Measurements from ENCODE around the gene FAM110A. TPM values are rescaled to one million over a fixed set of nuclear protein-coding genes. Genes with fewer than 3 reads are reported as not detected.

FAM110A gene
- polyA plus RNA-seq, 2 of the 4 experiments (the other 2 are of a cell fraction) = 3.1 to 4.4 TPM

DNA sequence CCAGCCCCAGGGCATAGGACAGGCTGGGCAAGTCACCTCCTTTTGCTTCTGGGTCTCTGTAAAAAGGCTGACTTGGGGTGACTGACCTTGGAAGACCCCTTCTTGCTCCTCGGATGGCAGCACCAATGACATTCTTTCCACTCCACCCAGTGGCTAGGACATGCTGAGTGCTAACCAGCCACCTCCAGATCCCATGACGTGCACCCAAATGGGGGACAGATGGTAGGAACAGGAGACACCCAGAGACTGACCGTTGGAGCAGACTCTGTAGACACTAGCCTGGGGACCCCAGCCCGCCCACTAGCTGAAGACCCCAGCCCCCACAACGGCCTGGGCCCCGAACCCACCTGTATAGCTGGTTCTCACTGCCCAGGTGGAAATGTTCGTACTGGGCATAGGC is 44.3 kb downstream of the FAM110A start (continued):
- TF ChIP-seq FOSL2 (IDR thresholded peaks at IDR 0.05) (no peak), FOSL2 (CRISPR knock-in tag; IDR thresholded peaks at IDR 0.05) (no peak), RNF2 (IDR thresholded peaks at IDR 0.05; ENCODE audit: borderline replicate concordance, low read depth) (no peak)
- TF ChIP-seq, protein P1, sequence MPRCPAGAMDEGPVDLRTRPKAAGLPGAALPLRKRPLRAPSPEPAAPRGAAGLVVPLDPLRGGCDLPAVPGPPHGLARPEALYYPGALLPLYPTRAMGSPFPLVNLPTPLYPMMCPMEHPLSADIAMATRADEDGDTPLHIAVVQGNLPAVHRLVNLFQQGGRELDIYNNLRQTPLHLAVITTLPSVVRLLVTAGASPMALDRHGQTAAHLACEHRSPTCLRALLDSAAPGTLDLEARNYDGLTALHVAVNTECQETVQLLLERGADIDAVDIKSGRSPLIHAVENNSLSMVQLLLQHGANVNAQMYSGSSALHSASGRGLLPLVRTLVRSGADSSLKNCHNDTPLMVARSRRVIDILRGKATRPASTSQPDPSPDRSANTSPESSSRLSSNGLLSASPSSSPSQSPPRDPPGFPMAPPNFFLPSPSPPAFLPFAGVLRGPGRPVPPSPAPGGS (IDR thresholded peaks at IDR 0.05) = no peak

DNA sequence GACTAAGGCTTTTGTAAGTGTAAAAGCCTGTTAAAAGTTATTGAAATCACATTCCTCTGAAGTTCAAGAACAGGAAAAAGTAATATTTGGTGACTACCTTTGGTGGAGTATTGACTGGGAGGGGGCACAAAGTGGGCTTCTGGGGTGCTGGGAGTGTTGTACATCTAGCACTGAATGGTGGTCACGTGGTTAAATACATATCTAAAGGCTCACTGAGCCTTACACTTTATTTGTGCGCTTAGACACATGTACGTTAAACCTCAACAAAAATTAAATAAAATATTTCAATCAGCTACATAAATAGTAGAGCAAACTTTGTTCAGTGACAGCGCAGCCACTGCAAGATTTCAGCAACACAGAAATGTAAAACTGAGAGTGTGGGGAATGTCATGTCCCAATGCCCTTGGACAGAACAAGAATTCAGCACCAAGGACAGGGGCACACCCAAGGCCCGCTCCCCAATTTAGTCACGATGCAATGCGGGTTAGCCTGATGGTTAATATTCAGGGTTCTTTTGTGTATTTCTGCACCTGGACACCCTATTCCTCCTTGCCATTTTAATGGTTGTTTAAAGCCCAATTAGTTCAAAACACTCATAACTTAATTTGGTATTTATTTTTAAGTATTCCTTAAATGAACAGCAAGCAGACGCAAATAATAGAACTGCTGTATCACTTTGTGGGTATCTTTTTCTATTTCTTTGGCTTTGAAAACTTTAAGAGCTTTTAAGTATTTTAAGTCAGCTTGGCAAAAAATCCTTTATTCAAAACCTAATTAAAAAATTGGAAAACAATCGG is 45.2 kb downstream of the FAM110A start:
- FAIRE-seq (no peak), ATAC-seq (no peak), DNase-seq (ENCODE audit: low read depth in 1 of 2, low spot score in 1 of 2) (peak in 1 of 2 experiments; percentile 35)
- ChIA-PET CTCF (interaction anchor here (0.9 to 2.6 kb wide), 5 partner anchors 16 to 334 kb away, joined by 3 to 10 read pairs (median 3); no protein-coding TSS in a partner anchor), POLR2A (interaction anchor here (0.6 kb wide), 1 partner anchor 52 kb away, joined by 5 read pairs; no protein-coding TSS in a partner anchor)
- no peak overlapping the region for H3K4me3 ChIP-seq
- no peaks in the 10 kb centered on the region for H3K9me3 ChIP-seq
- WGBS (ENCODE audit: missing lambda C conversion rate) = 63% methylated on average over 9 of the region's 9 CpGs
- TF ChIP-seq NFE2L2 (conservative IDR thresholded peaks at IDR 0.05; ENCODE audit: low read length) (no peak), EHMT2 (IDR thresholded peaks at IDR 0.05; ENCODE audit: low read depth) (peak; percentile 72; the same call in 1 of the 2 replicates)
- TF ChIP-seq, protein P2, sequence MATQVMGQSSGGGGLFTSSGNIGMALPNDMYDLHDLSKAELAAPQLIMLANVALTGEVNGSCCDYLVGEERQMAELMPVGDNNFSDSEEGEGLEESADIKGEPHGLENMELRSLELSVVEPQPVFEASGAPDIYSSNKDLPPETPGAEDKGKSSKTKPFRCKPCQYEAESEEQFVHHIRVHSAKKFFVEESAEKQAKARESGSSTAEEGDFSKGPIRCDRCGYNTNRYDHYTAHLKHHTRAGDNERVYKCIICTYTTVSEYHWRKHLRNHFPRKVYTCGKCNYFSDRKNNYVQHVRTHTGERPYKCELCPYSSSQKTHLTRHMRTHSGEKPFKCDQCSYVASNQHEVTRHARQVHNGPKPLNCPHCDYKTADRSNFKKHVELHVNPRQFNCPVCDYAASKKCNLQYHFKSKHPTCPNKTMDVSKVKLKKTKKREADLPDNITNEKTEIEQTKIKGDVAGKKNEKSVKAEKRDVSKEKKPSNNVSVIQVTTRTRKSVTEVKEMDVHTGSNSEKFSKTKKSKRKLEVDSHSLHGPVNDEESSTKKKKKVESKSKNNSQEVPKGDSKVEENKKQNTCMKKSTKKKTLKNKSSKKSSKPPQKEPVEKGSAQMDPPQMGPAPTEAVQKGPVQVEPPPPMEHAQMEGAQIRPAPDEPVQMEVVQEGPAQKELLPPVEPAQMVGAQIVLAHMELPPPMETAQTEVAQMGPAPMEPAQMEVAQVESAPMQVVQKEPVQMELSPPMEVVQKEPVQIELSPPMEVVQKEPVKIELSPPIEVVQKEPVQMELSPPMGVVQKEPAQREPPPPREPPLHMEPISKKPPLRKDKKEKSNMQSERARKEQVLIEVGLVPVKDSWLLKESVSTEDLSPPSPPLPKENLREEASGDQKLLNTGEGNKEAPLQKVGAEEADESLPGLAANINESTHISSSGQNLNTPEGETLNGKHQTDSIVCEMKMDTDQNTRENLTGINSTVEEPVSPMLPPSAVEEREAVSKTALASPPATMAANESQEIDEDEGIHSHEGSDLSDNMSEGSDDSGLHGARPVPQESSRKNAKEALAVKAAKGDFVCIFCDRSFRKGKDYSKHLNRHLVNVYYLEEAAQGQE (IDR thresholded peaks at IDR 0.05) = peak; percentile 97
- TF ChIP-seq, protein P3, sequence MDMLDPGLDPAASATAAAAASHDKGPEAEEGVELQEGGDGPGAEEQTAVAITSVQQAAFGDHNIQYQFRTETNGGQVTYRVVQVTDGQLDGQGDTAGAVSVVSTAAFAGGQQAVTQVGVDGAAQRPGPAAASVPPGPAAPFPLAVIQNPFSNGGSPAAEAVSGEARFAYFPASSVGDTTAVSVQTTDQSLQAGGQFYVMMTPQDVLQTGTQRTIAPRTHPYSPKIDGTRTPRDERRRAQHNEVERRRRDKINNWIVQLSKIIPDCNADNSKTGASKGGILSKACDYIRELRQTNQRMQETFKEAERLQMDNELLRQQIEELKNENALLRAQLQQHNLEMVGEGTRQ (IDR thresholded peaks at IDR 0.05) = peak; percentile 38; the same call in 1 of the 2 replicates
- H3K4me2 ChIP-seq = no peak overlapping the region
- H3K4me1 ChIP-seq = peaks cover 16% of the 10 kb centered on the region
- H3K27ac ChIP-seq = no peak overlapping the region

DNA sequence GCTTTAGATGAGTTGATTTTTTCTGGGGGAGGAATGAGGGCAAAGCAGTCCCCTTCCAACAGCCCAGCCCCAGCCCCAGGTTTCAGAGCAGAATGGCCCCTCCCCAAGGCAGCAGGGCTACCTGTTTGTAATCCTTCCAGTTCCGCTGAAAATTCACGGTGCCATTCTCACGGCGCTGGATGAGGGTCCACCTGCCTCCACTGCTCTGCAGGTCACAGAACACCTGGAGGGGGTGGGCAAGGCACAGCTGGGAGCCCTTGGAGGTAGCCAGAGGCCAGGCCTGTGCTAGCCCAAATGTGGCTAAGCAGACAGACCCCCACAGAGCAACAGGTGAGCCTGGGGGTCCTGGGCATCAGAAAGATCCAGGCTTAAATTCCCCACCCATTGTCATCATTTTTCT is 46.1 kb downstream of the FAM110A start:
- no peak for FAIRE-seq
- no peak for ATAC-seq
- Histone ChIP-seq H3K4me1 (peaks cover 16% of the 10 kb centered on the region), H3K27ac (no peak overlapping the region), H3K4me3 (no peak overlapping the region), H3K9me3 (no peaks in the 10 kb centered on the region), H3K4me2 (no peak overlapping the region)
- POLR2A ChIA-PET = no interaction called here
- 56% methylated on average over 4 of the region's 4 CpGs for WGBS (ENCODE audit: missing lambda C conversion rate)
- CTCF ChIA-PET = interaction anchor here (1.3 to 2.6 kb wide), 3 partner anchors 61 to 333 kb away, joined by 3 to 10 read pairs (median 5); no protein-coding TSS in a partner anchor
- no peak for DNase-seq (ENCODE audit: low read depth in 1 of 2, low spot score in 1 of 2)
- no peak for TF ChIP-seq HOXB5 (CRISPR knock-in tag; IDR thresholded peaks at IDR 0.05)
- no peak for TF ChIP-seq CHD2 (IDR thresholded peaks at IDR 0.05; ENCODE audit: low read length, partially characterized antibody)
- TF ChIP-seq EHF (CRISPR knock-in tag; IDR thresholded peaks at IDR 0.05) = no peak
- no peak for TF ChIP-seq ZSCAN20 (CRISPR knock-in tag; IDR thresholded peaks at IDR 0.05)
- TF ChIP-seq CBX2 (IDR thresholded peaks at IDR 0.05; ENCODE audit: borderline replicate concordance, low read depth) = no peak
- TF ChIP-seq SREBF2 (IDR thresholded peaks at IDR 0.05) = no peak
- no peak for TF ChIP-seq RAD21 (conservative IDR thresholded peaks at IDR 0.05 in 1 of 2, IDR thresholded peaks at IDR 0.05 in 1 of 2)
- no peak for TF ChIP-seq NR3C1 (IDR thresholded peaks at IDR 0.05)
- no peak for TF ChIP-seq RARB (CRISPR knock-in tag; IDR thresholded peaks at IDR 0.05)
- TF ChIP-seq, protein P4, sequence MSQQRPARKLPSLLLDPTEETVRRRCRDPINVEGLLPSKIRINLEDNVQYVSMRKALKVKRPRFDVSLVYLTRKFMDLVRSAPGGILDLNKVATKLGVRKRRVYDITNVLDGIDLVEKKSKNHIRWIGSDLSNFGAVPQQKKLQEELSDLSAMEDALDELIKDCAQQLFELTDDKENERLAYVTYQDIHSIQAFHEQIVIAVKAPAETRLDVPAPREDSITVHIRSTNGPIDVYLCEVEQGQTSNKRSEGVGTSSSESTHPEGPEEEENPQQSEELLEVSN (IDR thresholded peaks at IDR 0.05; ENCODE audit: borderline replicate concordance, low read depth) = no peak
- TF ChIP-seq ZNF302 (CRISPR knock-in tag; IDR thresholded peaks at IDR 0.05) = no peak
- no peak for TF ChIP-seq CHD4 (IDR thresholded peaks at IDR 0.05; ENCODE audit: borderline replicate concordance)
- TF ChIP-seq, protein P1 (IDR thresholded peaks at IDR 0.05) = no peak
